ENCODE measurements around the gene GPD2.

DNA sequence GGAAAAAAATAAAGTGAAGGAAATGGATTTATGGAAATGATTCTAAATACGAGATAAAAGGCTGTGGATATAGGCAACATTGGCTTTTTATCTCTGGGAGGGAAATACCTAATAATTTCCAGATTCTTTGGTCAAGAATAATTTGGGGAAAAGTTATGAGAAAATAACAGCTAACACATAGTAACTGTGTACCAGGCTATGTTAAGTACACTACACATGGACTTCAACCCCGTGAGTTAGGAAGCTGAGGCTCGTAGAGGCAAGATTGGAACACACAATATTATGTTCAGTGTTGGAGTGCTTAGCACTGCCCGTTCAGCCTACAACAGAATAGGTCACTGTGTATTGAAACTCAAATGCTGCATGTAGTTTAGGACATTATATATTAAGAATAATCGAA lies 34.3 kb upstream of the GPD2 start:
- TF ChIP-seq, protein P1, sequence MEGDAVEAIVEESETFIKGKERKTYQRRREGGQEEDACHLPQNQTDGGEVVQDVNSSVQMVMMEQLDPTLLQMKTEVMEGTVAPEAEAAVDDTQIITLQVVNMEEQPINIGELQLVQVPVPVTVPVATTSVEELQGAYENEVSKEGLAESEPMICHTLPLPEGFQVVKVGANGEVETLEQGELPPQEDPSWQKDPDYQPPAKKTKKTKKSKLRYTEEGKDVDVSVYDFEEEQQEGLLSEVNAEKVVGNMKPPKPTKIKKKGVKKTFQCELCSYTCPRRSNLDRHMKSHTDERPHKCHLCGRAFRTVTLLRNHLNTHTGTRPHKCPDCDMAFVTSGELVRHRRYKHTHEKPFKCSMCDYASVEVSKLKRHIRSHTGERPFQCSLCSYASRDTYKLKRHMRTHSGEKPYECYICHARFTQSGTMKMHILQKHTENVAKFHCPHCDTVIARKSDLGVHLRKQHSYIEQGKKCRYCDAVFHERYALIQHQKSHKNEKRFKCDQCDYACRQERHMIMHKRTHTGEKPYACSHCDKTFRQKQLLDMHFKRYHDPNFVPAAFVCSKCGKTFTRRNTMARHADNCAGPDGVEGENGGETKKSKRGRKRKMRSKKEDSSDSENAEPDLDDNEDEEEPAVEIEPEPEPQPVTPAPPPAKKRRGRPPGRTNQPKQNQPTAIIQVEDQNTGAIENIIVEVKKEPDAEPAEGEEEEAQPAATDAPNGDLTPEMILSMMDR (conservative IDR thresholded peaks at IDR 0.05; ENCODE audit: low read length): no peak
- no peak for TF ChIP-seq EZH2phosphoT487 (IDR thresholded peaks at IDR 0.05; ENCODE audit: borderline replicate concordance)
